NCI-H146 (cell line): ENCODE data around the gene OPHN1.
"Not testable (repeated sequence)": the region's sequence is repeated elsewhere in the genome, so short reads cannot be mapped to it uniquely, and the experiment has no call there.

Experiments
- DNase-seq: peaks from one replicate; lab custom pipeline; 2025; lab: John Stamatoyannopoulos, UW

Gene OPHN1

DNA sequence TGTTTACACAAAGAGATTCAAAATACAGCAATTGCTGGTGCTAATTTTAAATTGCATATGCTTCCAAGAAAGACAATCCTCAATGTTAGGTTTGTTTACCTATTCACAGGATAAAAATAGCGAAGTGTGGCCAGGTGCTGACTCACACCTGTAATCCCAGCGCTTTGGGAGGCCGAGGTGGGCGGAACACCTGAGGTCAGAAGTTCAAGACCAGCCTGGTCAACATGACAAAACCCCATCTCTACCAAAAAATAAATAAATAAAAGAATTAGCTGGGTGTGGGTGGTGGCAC lies 77.7 kb downstream of the OPHN1 start:
- DNase-seq, result no peak

DNA sequence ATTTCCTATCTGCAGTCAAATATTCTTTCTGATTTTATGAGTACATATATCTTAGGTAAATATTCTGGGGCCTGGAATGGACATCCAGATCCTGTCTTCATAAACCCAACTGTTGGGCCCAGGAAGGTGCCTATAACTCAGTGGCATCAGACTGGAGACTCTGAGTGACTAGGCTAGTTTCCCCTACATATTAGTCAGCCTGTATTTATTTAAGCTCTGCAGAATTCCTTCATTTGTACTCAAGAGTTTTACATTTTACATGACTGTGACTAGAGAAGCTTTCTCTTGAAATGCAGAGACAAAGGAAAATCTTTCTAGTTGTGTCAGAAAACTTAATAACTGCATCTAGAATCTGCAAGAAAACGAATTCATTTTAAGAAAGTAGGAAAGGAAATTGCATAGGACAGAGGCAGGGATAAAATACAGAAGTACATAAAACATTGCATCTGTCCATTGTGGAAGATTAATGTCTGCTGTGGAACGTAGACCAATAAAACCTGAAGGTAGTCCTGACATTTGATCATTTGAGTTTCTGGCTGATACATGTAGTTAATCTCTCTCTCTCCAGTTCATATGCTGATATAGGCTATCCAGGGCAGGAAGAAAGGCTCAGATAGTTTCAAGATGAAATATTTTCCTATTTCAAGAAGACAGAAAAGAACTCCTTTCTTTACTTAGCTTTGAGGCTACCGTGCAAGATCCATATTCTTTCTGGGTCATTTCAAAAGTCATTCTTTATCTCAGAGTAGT lies 78.2 kb downstream of the OPHN1 start:
- DNase-seq, result no peak

DNA sequence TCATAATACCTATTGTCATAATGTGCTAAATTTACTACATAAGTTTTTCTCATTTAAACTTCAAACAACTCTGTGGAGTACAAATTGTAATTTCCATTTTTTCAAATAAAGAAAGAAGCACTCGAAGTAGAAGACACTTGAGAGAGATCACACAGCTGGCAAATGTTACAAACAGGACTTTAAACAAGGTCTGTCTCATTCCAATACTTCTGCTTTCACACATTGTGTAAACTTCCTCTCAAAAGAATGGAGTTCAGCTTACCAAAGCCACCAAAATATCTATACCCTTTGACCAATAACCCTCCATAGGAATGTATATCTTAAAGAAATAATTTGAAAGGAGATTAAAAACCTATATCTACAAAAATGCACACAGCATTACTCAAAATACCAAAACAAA lies 88.3 kb downstream of the OPHN1 start:
- DNase-seq, result no peak

DNA sequence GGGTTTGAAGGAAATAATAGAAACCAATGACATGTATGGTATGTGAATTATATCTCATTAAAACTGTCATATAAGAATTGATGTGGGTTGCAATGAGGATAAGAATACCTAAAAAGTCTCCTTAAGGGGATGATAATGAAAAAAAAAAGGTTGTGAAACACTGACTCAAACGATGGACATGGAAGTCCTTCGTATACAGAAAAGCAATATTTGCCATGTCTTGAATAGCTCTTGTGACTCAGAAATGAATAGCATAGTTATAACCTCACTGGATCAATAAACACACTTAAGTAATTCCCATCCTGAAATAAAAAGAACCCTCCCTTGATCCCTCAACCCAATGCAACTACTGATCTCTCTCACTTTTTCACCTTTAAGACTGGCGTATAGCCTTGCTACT lies 89.7 kb downstream of the OPHN1 start:
- no peak for DNase-seq

DNA sequence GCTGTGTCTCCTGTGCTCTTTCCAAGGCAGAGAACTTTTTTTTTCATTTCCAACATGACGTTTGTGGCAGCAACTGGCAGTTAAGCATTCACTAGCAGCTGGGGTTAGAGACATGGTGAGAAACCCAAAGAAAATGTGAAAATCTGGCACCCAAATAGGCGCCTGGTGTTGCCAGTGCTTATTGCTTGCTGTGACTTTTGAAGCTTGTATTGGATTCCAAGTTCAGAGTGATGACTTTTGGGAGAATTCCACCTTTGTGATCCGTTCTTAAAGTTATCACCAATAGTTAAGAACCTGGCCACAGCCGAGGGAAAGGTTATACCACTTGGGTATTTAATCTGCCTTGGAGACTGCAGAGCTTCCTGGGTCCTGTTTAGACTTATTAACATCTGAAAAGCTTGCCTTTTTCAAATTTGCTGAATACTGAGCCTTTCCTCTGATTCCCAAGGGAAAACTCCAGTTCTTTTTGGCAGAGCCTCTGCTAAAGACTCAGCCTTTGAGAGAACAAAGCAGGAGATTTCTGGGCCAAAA lies 101.0 kb downstream of the OPHN1 start:
- no peak for DNase-seq

DNA sequence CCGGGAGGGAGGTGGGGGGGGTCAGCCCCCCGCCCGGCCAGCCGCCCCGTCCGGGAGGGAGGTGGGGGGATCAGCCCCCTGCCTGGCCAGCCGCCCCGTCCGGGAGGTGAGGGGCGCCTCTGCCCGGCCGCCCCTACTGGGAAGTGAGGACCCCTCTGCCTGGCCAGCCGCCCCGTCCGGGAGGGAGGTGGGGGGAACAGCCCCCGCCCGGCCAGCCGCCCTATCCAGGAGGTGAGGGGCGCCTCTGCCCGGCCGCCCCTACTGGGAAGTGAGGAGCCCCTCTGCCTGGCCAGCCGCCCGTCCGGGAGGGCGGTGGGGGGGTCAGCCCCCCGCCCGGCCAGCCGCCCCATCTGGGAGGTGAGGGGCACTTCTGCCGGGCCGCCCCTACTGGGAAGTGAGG lies 106.5 kb downstream of the OPHN1 start:
- not testable (repeated sequence) for DNase-seq

DNA sequence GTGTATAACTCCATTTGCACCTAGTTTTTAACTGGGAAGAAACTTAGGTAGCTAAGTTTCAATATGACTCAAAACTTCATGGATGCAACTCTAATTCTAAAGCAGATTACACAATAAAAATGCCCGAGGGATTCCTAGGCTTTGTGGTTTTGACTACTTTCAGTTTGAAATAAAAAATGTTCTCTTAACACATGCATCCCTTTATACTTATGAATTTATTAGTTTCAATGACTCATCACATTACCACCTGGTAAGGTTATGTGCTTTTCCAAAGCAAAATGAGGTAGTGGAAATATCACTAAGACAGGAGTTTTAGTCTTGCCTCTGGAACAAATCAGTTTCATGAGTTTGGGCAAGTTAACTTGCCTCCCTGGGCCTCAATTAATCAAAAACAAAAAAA lies 125.5 kb downstream of the OPHN1 start:
- no peak for DNase-seq

DNA sequence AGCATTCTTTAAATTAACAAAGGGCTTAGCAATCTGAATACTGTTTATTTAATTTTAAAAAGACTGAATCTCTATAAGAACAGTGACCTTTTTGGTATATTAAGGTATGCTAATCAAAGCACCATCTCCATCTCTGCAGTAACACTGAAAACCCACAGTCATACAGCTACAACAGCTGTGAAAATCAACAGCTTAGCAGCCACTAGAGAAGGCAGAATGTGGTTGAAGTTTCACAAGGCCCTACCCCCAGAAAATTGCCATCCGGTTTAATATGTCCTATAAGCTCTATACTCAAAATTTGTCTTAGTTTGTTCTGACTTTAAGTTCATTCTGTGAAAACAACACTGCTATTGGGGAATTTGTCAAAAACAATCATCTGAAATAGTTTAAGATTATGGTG lies 128.7 kb downstream of the OPHN1 start:
- DNase-seq, result no peak

DNA sequence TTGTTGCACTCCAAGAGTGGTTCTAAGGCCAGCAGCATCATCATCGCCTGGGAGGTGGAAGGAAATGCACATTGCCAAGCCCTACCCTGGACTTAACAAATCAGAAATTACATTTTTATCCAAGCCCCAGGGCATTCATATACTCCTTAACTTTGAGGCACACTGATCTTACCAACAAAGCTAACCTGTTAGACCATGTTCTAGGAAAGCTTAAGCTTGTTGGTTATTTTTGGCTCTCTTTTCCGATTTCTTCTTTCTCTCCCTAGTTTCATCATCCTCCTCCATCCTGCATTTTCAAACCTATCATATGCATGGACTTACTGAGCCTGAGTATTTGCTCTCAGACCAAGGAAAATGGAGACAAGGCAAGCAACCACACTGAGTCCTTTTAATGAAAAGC lies 133.4 kb downstream of the OPHN1 start:
- DNase-seq, result no peak

DNA sequence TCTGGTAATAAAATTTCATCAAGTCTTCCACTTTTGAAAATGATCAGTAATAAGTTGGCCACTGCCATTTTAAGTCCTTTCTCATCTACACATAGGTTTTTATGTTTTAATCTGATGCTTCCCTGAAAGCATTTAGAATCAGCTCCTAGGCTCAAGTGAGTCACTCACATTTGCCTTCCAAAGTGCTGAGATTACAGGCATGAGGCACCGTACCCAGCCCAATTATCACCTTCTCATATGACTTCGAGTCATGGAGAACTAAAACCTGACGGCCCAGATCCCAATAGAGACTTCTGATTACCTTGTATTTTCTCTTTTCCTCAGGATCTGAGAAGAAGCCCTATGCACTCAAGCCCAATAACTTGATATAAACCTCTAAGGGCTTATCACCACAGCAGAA lies 140.8 kb downstream of the OPHN1 start:
- no peak for DNase-seq

DNA sequence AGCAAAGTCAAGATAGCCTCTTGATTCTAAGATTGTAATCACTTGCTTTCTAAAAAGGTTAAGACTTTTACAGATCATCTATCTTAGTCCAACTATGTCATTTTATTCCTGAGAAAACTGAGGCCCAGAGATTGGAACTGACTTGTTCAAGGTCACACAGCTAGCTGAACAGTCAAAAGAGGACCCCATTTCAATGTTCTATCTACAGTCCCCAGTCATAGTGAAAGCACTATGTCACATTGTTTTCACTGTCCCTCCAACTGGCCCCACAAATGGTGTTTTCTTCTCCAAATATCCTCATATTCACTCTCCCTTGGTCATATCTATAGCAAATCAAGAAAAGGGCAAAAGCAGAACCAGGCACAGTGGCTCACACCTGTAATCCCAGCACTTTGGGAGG lies 145.2 kb downstream of the OPHN1 start:
- DNase-seq, result no peak

DNA sequence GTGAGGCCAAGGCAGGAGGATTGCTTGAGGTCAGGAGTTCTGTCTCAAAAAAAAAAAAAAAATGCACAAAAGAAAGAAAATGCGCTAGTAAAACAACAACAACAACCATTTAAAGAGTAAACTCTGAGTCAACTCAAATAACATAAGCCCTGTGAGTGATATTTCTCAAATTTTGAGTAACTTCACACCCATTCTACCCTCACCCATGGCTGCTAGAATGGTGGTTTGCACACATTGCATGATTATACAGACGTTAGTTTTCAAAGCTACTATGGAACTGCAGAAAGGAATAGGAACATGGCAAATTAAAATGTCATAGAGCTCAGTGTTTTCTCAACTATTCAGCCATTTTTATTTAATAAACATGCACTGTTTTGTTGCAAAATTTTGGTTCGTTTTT lies 145.9 kb downstream of the OPHN1 start:
- DNase-seq, result no peak

DNA sequence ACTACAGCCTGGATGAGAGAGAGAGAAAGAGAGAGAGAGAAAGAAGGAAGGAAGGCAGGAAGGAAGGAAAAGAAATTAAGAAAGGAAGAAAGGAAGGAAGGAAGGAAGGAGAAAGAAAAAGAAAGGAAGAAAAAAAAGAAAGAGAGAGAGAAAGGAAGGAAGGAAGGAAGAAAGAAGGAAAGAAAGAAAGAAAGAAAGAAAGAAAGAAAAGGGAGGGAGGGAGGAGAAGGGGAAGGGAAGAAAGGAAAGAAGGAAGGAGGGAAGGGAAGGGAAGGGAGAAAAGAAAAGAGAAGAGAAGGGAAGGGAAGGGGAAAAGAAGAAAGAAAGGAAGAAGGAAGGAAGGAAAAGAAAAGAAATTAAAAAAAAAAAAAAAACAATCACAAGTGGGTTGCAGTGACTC lies 146.3 kb downstream of the OPHN1 start:
- DNase-seq, result no peak

DNA sequence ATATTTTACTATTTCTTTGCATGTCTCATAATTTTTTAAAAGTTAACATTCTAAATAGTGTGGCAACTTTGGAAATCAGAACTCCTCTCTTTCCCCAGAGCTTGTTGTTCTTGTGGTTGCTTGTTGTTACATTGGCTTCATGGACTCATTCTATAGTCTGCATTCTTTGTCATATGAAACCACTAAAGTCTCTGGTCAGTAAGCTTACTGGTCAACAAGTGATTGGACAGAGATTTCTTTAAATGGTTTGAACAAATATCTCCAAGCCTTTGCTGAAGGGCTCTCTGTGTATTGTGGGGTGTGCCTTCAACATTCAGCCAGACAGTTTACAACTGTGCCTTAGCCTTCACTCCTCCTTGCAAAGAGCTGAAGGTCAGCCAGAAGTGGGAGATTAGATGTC lies 147.2 kb downstream of the OPHN1 start:
- no peak for DNase-seq

DNA sequence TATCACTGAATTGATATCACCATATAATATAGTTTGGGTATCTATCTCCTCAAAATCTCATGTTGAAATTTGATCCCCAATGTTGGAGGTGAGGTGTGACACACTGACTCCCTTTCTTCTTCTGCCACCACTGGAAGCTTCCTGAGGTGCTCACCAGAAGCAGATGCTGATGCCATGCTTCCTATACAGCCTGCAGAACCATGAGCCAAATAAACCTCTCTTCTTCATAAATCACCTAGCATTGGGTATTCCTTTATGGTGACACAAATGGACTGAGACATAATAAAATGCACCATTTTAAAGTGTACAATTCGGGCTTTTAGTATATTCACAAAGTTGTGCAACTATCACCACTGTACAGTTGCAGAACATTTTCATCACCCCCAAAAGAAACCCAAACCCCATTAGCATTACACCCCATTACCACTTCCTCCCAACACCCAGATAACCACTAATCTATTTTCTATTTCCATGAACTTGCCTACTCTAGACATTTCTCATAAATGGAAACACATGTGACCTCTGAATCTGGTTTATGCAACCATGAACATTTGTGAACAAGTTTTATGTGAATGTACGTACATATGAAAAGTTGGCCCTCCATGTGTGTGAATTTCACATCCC lies 148.9 kb downstream of the OPHN1 start:
- DNase-seq, result no peak

DNA sequence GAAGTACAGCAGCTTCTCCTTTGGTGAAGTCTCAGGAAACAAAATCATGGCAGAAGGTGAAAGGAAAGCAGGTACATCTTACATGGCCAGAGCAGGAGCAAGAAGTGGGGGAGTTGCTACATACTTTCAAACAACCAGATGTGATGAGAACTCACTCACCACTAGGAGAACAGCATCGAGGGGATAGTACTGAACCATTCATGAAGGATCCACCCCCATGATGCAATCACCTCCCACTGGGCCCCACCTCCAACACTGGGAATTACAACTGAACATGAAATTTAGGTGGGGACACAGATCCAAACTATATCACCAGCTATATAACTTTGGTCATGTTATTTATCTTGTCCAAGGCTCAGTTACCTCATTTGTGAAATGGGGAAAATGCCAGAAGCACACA lies 159.4 kb downstream of the OPHN1 start:
- no peak for DNase-seq

DNA sequence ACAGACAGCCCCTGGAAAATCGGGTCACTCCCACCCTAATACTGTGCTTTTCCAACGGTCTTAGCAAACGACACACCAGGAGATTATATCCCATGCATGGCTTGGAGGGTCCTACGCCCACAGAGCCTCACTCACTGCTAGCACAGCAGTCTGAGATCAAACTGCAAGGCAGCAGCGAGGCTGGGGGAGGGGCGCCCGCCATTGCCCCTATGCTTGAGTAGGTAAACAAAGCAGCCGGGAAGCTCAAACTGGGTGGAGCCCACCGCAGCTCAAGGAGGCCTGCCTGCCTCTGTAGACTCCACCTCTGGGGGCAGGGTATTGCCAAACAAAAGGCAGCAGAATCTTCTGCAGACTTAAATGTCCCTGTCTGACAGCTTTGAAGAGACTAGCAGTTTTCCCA lies 168.5 kb downstream of the OPHN1 start:
- DNase-seq, result not testable (repeated sequence)

DNA sequence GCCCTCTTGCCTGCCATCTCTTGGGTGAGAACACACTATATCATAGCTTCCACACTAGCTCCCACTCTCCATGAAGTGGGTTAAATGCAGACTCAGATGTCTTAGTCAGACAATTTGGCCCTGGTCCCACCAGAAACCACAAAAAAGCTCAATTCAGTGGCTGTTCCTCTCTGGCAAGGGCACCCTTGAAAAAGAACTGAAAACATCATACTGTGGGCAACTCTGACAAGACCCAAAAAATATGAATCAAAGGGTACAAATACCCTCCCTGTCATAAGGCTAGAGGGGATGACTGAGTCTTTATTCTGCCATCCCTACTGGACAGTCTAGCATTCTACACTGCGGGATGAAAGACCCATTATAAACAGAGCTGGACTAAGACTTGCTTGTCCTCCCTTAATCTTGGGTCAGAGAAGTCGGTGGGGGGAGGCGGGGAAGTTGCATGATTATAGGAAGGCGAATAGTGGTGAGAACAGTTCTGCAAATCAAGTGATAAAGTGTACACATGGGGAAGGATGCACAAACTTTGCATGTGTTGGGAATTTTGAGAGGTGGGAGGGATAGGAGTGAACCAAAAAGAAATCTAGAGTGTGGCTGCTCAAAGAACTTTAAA lies 172.1 kb downstream of the OPHN1 start:
- no peak for DNase-seq

DNA sequence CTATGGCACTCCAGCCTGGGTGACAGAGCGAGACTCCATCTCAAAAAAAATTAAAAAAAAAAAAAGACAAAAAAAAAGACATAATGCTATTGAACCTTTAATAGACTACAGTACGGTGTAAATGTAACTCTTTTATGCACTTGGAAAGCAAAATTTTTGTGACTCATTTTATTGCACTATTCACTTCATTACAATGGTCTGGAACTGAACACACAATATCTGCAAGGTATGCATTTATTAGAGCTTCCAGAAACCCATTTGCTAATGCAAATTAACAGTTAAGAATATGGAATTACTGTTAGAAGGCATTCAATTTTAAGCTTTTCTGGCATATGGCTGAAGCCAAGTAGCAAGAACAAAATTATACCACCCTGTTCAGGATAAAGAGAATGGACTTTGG lies 176.3 kb downstream of the OPHN1 start:
- DNase-seq, result no peak

DNA sequence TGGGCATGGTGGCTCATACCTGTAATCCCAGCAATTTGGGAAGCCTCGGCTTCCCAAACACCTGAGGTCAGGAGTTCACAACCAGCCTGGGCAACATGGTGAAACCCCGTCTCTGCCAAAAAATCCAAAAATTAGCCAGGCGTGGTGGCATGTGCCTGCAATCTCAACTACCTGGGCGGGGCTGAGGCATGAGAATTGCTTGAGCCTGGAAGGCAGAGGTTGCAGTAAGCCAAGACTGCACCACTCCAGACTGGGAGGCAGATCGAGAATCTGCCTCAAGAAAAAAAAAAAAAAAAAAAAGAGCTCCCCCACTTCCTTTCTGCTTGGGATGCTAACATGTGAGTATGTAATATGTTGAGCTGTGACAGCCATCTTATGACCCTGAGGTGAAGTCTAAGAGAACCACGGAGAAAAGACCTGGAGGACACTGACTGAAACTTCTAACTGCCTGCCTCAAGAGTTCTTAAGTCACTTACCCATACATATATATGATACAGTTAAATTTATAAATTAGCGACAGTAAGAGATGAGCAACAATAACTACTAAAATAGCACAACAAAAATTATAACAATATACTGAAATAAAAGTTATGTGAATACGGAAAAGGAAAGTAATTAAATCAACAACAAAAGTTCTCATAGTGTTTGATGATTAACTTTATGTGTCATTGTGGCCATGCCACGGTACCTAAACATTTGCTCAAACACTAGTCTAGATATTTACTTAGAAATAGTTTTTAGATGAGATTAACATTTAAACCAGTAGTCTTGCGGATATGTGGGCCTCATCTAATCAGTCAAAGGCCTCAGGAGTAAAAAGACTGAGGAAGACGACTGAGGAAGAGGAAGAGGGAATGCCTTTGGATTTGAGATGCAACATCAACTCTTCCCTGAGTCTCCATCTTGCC lies 178.3 kb downstream of the OPHN1 start:
- no peak for DNase-seq

DNA sequence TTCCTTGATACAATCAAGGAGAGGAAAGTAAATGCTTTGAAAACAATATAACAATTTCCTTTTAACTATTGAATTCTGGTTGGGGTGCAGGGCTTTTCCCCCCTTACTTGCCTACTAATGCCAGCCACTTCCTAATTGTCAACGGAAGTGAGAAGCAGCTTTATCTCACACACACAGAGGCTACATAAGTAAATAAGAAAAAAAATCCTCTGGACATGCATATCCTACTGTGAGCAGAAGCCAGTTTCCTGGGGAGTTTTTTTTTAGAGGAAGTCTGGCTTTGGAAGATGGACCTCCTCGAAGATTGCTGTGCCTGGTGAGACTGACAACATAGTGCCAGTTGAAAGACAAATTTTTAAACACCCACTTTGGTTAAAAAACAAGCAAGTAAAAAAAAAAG lies 180.6 kb downstream of the OPHN1 start:
- no peak for DNase-seq

DNA sequence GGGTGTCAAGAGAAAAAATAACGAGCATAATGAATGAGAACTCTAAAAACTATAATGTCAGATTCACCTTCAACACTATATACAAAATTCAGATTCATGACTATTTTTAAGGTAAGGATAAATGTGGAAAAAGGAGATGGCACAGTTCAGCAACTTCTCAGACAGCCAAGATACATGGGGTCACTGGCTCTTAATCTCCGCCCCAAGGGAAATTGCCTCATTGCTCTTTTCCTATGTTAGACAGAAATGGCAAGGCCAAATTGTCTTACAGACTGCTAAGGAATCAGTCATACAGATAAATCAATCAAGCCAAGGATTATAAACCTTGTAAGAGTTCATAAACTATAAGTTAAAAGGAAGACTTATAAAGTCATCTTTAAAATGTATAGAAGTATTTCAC lies 183.4 kb downstream of the OPHN1 start:
- no peak for DNase-seq

DNA sequence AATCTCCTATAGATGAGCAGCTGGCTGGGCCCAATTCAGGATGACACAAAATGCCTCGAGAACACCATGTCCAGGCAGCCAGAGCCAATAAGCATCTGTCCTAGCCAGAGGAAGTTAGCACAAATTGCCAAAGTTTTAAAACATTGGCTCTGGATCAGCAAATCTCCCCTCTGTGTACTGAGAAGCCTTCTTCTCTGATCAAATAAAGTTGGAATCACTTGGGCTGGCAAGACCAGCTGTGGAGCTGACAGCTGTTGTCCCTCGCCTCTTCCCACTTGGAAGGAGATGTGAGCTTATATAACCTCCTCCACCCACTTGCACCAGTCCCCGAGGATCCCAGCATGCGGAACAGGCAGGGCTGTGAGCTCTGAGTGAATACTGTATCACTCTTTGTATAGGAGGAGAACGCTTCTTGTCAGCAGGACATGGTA lies 183.9 kb downstream of the OPHN1 start:
- no peak for DNase-seq
